H9 (cell line): ENCODE data around the gene AKT1S1. TPM values are rescaled to one million over a fixed set of nuclear protein-coding genes. Genes with fewer than 3 reads are reported as not detected.

Experiments used
- DNase-seq: peaks from one replicate; pipeline ENCODE4 v3.0.0-alpha.2; 2017
- H2AFZ ChIP-seq: one replicate; pipeline ENCODE4 v1.6.1; 2013; ENCODE audit warnings: mild to moderate bottlenecking, low read length, control low read depth, moderate library complexity
- H2AK5ac ChIP-seq: 2 replicates; pipeline ENCODE4 v1.6.1; 2013; ENCODE audit warnings: low read length, control low read depth, mixed read lengths; ENCODE audit not compliant: insufficient read length
- H2BK120ac ChIP-seq: one replicate; pipeline ENCODE4 v1.6.1; 2013; ENCODE audit warnings: low read depth, mild to moderate bottlenecking, low read length, control low read depth, inconsistent platforms; ENCODE audit not compliant: poor library complexity, severe bottlenecking
- H2BK12ac ChIP-seq: 2 replicates; pipeline ENCODE4 v1.6.1; 2013; ENCODE audit warnings: low read length, control low read depth, mixed read lengths, low read depth; ENCODE audit not compliant: insufficient read length
- H2BK15ac ChIP-seq: 2 replicates; pipeline ENCODE4 v1.6.1; 2013; ENCODE audit warnings: low read depth, low read length, control low read depth
- H2BK20ac ChIP-seq: one replicate; pipeline ENCODE4 v1.6.1; 2013; ENCODE audit warnings: low read depth, mild to moderate bottlenecking, low read length, control low read depth, inconsistent platforms; ENCODE audit not compliant: poor library complexity, severe bottlenecking
- H2BK5ac ChIP-seq: 2 replicates; pipeline ENCODE4 v1.6.1; 2013; ENCODE audit warnings: low read length, control low read depth, mixed read lengths; ENCODE audit not compliant: insufficient read length
- H3K14ac ChIP-seq: 2 replicates; pipeline ENCODE4 v1.6.1; 2013; ENCODE audit warnings: low read length, control low read depth; ENCODE audit not compliant: insufficient read depth
- H3K18ac ChIP-seq: 2 replicates; pipeline ENCODE4 v1.6.1; 2013; ENCODE audit warnings: low read depth, mild to moderate bottlenecking, mixed read lengths, low read length, control low read depth; ENCODE audit not compliant: insufficient read length
- H3K23ac ChIP-seq: 2 replicates; pipeline ENCODE4 v1.6.1; 2013; ENCODE audit warnings: low read length, control low read depth, mixed read lengths, low read depth; ENCODE audit not compliant: insufficient read length
- H3K23me2 ChIP-seq: 2 replicates; pipeline ENCODE4 v1.6.1; 2013; ENCODE audit warnings: low read depth, mild to moderate bottlenecking, mixed read lengths, low read length, control low read depth; ENCODE audit not compliant: insufficient read length, poor library complexity, severe bottlenecking
- H3K27ac ChIP-seq: 2 replicates; pipeline ENCODE4 v1.5.1; 2013; ENCODE audit warnings: low read length, control low read depth, mixed read lengths, low read depth; ENCODE audit not compliant: insufficient read length
- H3K27me3 ChIP-seq: 2 replicates; pipeline ENCODE4 v1.6.1; 2013; ENCODE audit warnings: low read length, control low read depth, inconsistent platforms; ENCODE audit not compliant: insufficient read depth
- H3K4ac ChIP-seq: 2 replicates; pipeline ENCODE4 v1.6.1; 2013; ENCODE audit warnings: low read depth, mild to moderate bottlenecking, control low read depth, inconsistent platforms, low read length, moderate library complexity
- H3K4me1 ChIP-seq: 2 replicates; pipeline ENCODE4 v1.6.1; 2013; ENCODE audit warnings: low read length, control low read depth, inconsistent platforms; ENCODE audit not compliant: insufficient read depth
- H3K4me2 ChIP-seq: 2 replicates; pipeline ENCODE4 v1.6.1; 2013; ENCODE audit warnings: low read length, control low read depth, mixed read lengths; ENCODE audit not compliant: insufficient read length, insufficient read depth
- H3K56ac ChIP-seq: 2 replicates; pipeline ENCODE4 v1.6.1; 2013; ENCODE audit warnings: low read depth, mild to moderate bottlenecking, mixed read lengths, low read length, control low read depth; ENCODE audit not compliant: insufficient read length
- H3K79me1 ChIP-seq: 2 replicates; pipeline ENCODE4 v1.6.1; 2013; ENCODE audit warnings: low read depth, mild to moderate bottlenecking, moderate library complexity, low read length, control low read depth, inconsistent platforms; ENCODE audit not compliant: insufficient read depth, poor library complexity, severe bottlenecking
- H3K79me2 ChIP-seq: 2 replicates; pipeline ENCODE4 v1.6.1; 2013; ENCODE audit warnings: low read length, control low read depth, inconsistent platforms; ENCODE audit not compliant: insufficient read depth
- H3K9ac ChIP-seq: 2 replicates; pipeline ENCODE4 v1.6.1; 2013; ENCODE audit warnings: low read length, control low read depth, mixed read lengths; ENCODE audit not compliant: insufficient read length; ENCODE audit errors: extremely low read depth
- H3K9me3 ChIP-seq: one replicate; pipeline ENCODE4 v1.6.1; 2013; ENCODE audit warnings: low read depth, low read length, inconsistent platforms; ENCODE audit not compliant: control insufficient read depth
- H3T11ph ChIP-seq: one replicate; pipeline ENCODE4 v1.6.1; 2013; ENCODE audit warnings: mild to moderate bottlenecking, low read length, control low read depth, inconsistent platforms
- H4K20me1 ChIP-seq: one replicate; pipeline ENCODE4 v1.6.1; 2013; ENCODE audit not compliant: control insufficient read depth, insufficient read length, insufficient read depth
- H4K5ac ChIP-seq: 2 replicates; pipeline ENCODE4 v1.6.1; 2013; ENCODE audit warnings: low read depth, mild to moderate bottlenecking, mixed read lengths, low read length, control low read depth; ENCODE audit not compliant: insufficient read length
- H4K8ac ChIP-seq: replicated peaks from 2 replicates; pipeline ENCODE4 v1.6.1; 2013; ENCODE audit warnings: low read length, control low read depth, mixed read lengths, low read depth; ENCODE audit not compliant: insufficient read length
- H4K91ac ChIP-seq: 2 replicates; pipeline ENCODE4 v1.6.1; 2013; ENCODE audit warnings: low read depth, mild to moderate bottlenecking, moderate library complexity, mixed read lengths, low read length, control low read depth; ENCODE audit not compliant: insufficient read length
- H3K27ac Mint-ChIP-seq, 3 experiments: 2 replicates in 2 of 3; 3 replicates in 1 of 3; pipeline ENCODE4 v1.8.0; 2020 to 2021; ENCODE audit warnings: mixed read lengths in 3 of 3, mild to moderate bottlenecking in 1 of 3, moderate library complexity in 1 of 3
- H3K27me3 Mint-ChIP-seq: 2 replicates; pipeline ENCODE4 v1.8.0; 2021; ENCODE audit warnings: low read depth, mild to moderate bottlenecking, moderate library complexity, mixed read lengths
- H3K36me3 Mint-ChIP-seq, 3 experiments: 2 replicates in 2 of 3; 3 replicates in 1 of 3; pipeline ENCODE4 v1.8.0; 2020 to 2021; ENCODE audit warnings: low read depth in 3 of 3, mixed read lengths in 3 of 3; ENCODE audit not compliant: insufficient read depth in 1 of 3
- H3K4me1 Mint-ChIP-seq, 2 experiments: 2 replicates each; pipeline ENCODE4 v1.8.0; 2020; ENCODE audit warnings: mixed read lengths in 2 of 2
- H3K4me3 Mint-ChIP-seq, 2 experiments: 2 replicates in 1 of 2; 3 replicates in 1 of 2; pipeline ENCODE4 v1.8.0; 2020 to 2021; ENCODE audit warnings: mild to moderate bottlenecking in 2 of 2, mixed read lengths in 2 of 2, moderate library complexity in 1 of 2
- H3K9me3 Mint-ChIP-seq, 2 experiments: 2 replicates in 1 of 2; 3 replicates in 1 of 2; pipeline ENCODE4 v1.8.0; 2020; ENCODE audit warnings: mild to moderate bottlenecking in 2 of 2, mixed read lengths in 2 of 2, moderate library complexity in 1 of 2
- WGBS: extraction: QIAGEN DNeasy Blood & Tissue Kit; methylation state at CpG from one replicate; pipeline ENCODE4 v1.1.7; 2013; ENCODE audit warnings: missing lambda C conversion rate, low lambda C conversion rate, mixed read lengths; ENCODE audit not compliant: insufficient read length; ENCODE audit errors: extremely low coverage; 5-methylcytosine and 5-hydroxymethylcytosine counted together
- total RNA-seq: library from RNA; stranded (reverse); gene quantifications from 2 replicates; pipeline ENCODE4 v1.2.1, GENCODE V29; 2021
- TF ChIP-seq, protein P1 (sequence below): fragments of 200-600 bp; sonication (generic); conservative IDR thresholded peaks from 3 replicates; pipeline ENCODE4 v1.8.0; 2021; ENCODE audit warnings: antibody characterized with exemption, mild to moderate bottlenecking

The AKT1S1 gene
- total RNA-seq, 1 experiment from 2014 or later: 43.5 TPM

DNA sequence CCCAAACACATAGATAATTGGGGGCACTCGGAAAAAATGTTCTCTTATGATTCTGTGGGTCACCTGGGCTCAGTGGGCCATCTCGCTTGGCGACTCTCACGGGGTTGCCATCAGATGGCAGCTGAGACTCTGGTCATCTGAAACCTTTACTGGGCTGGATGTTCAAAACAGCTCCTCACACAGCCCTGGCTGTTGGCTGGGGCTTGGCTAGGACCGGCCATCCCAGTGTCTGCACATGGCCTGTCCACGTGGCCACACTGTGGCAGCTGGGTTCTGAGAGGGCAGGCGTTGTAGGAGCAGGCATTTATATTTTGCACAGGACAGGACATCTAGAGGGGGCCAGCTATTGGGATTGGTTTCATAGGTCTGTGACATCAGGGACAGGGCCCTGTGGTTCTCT lies 43.6 kb downstream of the AKT1S1 start:
- no peaks in the 10 kb centered on the region for H3K27me3 Mint-ChIP-seq
- no peak overlapping the region for H4K8ac ChIP-seq
- H3T11ph ChIP-seq: no peak overlapping the region
- H3K4me1 ChIP-seq: no peaks in the 10 kb centered on the region
- no peak overlapping the region for H2BK5ac ChIP-seq
- H3K9ac ChIP-seq: no peak overlapping the region
- H3K4me3 Mint-ChIP-seq: no peak overlapping the region
- no CpG with 5 or more reads among the region's 7 CpGs for WGBS
- peaks cover 24 to 63% (median 56%) of the 10 kb centered on the region in 3 experiments; a peak in 6 of 7 replicates for H3K36me3 Mint-ChIP-seq
- no peaks in the 10 kb centered on the region for H3K79me2 ChIP-seq
- H2BK20ac ChIP-seq: no peak overlapping the region
- H3K14ac ChIP-seq: no peak overlapping the region
- no peak overlapping the region for H2BK15ac ChIP-seq
- no peaks in the 10 kb centered on the region for H3K23me2 ChIP-seq
- H2BK12ac ChIP-seq: no peak overlapping the region
- no peak for DNase-seq
- no peak overlapping the region; a peak in 1 of 7 replicates for H3K27ac Mint-ChIP-seq
- H3K23ac ChIP-seq: no peak overlapping the region
- H3K56ac ChIP-seq: no peak overlapping the region
- no peak overlapping the region for H3K4me2 ChIP-seq
- TF ChIP-seq, protein P1, sequence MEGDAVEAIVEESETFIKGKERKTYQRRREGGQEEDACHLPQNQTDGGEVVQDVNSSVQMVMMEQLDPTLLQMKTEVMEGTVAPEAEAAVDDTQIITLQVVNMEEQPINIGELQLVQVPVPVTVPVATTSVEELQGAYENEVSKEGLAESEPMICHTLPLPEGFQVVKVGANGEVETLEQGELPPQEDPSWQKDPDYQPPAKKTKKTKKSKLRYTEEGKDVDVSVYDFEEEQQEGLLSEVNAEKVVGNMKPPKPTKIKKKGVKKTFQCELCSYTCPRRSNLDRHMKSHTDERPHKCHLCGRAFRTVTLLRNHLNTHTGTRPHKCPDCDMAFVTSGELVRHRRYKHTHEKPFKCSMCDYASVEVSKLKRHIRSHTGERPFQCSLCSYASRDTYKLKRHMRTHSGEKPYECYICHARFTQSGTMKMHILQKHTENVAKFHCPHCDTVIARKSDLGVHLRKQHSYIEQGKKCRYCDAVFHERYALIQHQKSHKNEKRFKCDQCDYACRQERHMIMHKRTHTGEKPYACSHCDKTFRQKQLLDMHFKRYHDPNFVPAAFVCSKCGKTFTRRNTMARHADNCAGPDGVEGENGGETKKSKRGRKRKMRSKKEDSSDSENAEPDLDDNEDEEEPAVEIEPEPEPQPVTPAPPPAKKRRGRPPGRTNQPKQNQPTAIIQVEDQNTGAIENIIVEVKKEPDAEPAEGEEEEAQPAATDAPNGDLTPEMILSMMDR: no peak
- no peaks in the 10 kb centered on the region for H3K9me3 Mint-ChIP-seq
- H4K20me1 ChIP-seq: no peaks in the 10 kb centered on the region
- no peak overlapping the region for H2AFZ ChIP-seq
- no peaks in the 10 kb centered on the region for H3K9me3 ChIP-seq
- no peaks in the 10 kb centered on the region for H3K79me1 ChIP-seq
- no peak overlapping the region for H4K91ac ChIP-seq
- H3K18ac ChIP-seq: no peak overlapping the region
- H3K4me1 Mint-ChIP-seq: no peaks in the 10 kb centered on the region
- no peak overlapping the region for H2AK5ac ChIP-seq
- no peak overlapping the region for H3K4ac ChIP-seq
- H4K5ac ChIP-seq: no peak overlapping the region
- no peak overlapping the region for H3K27ac ChIP-seq
- H2BK120ac ChIP-seq: no peak overlapping the region
- H3K27me3 ChIP-seq: no peaks in the 10 kb centered on the region
